GM10266 (cell line): ENCODE data around the gene PLCB1.
"Not testable (repeated sequence)": the region's sequence is repeated elsewhere in the genome, so short reads cannot be mapped to it uniquely, and the experiment has no call there.

Experiments used
- DNase-seq: peaks from one replicate; pipeline ENCODE4 v3.0.0; 2012; ENCODE audit errors: extremely low spot score
- CTCF ChIP-seq: IDR thresholded peaks from 2 replicates; pipeline ENCODE4 v1.5.1; 2012; ENCODE audit warnings: mild to moderate bottlenecking, low read depth; ENCODE audit not compliant: control insufficient read depth, insufficient read depth; ENCODE audit errors: missing control alignments

PLCB1 gene

GRCh38 chr20:8583566-8584043, 451.5 kb downstream of the PLCB1 start:
- DNase-seq = no peak
- TF ChIP-seq CTCF = no peak

GRCh38 chr20:8587251-8587650, 455.2 kb downstream of the PLCB1 start:
- DNase-seq = no peak
- TF ChIP-seq CTCF = no peak

- DNase-seq = peak; percentile 10
- no peak for TF ChIP-seq CTCF
Measured at GRCh38 chr20:8587810-8588209, 455.7 kb downstream of the PLCB1 start.

GRCh38 chr20:8589956-8590355, 457.9 kb downstream of the PLCB1 start:
- TF ChIP-seq CTCF = no peak
- no peak for DNase-seq

DNA sequence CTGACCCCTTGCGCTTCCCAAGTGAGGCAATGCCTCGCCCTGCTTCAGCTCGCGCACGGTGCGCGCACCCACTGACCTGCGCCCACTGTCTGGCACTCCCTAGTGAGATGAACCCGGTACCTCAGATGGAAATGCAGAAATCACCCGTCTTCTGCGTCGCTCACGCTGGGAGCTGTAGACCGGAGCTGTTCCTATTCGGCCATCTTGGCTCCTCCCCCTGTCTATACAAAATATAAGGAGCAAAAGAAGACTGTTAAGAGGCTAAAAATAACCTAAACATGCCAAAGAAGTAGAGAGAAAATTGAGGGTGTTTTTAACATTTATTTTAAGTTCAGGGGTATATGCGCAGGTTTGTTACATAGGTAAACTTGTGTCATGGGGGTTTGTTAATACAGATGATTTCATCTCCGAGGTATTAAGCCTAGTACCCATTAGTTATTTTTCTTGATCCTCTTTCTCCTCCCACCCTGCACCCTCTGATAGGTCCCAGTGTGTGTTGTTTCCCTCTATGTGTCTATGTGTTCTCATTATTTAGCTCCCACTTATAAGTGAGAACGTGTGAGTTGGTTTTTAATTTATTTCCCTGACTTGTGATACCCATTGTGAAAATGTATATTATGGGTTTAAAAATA, 469.0 kb downstream of the PLCB1 start:
- not testable (repeated sequence) for DNase-seq

GRCh38 chr20:8601542-8601912, 469.5 kb downstream of the PLCB1 start:
- TF ChIP-seq CTCF = no peak
- peak; percentile 34 for DNase-seq

GRCh38 chr20:8602389-8603116, 470.5 kb downstream of the PLCB1 start:
- no peak for TF ChIP-seq CTCF
- DNase-seq = peak; percentile 44

- no peak for TF ChIP-seq CTCF
Measured at GRCh38 chr20:8608470-8608869, 476.4 kb downstream of the PLCB1 start.

More at GRCh38 chr20:8608470-8608869, 476.4 kb downstream of the PLCB1 start:
- no peak for DNase-seq
